ENCODE results near the gene LACTB.

The LACTB gene

DNA sequence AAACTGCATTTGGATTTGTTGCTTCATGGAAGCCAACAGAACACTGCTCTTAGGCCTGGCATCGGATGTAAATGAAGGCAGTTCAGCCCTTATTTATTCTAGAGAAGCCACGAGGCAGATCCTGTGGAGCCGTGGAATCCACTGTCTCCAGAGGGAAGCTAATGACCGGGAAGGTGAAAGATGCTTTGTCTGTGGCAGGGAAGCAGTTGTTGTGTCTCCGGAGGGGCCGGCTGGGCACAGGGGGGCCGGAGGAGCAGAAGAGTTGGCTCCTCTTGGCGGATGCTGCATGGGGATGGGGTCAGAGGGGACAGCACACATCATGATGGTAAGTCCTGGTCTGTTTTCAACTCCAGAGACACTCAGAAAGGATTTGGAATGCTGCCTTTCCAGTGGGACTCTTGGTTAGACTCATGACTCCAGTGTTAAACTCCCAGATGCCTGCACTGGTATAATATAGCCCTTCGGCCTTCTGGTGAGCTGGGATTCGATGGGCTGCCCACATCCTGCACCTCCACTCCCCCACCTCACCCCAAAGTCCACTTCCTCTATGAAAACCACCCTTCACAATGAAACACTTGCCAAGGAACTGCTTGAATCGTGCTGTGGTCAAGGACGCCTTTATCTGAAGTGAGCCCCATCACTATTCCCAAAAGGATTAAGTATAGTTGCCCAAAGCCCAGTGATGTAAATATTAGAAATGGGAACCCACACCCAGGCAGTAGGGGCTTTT, 45.5 kb upstream of the LACTB start:
- H3K4me3 ChIP-seq (ENCODE audit: low read depth, low read length) = no peak overlapping the region

DNA sequence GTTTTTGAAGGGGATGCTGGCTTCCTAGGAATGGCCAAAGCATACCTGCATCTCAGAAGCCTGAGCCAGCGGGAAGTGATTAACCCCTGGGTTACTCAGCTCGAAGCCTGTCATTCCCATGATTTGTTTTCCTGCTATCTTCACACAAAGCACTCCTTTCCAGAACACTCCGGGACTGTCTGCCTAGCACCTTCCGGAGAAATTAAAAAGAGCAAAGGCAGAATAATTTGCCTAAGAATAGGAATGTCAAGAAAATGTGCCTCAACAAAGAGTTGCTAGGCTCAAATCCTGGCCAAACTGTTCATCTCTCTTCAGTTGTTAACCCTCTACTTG, 45.0 kb upstream of the LACTB start:
- no peak overlapping the region for H3K4me3 ChIP-seq (ENCODE audit: low read depth, low read length)
- TF ChIP-seq, protein P1, sequence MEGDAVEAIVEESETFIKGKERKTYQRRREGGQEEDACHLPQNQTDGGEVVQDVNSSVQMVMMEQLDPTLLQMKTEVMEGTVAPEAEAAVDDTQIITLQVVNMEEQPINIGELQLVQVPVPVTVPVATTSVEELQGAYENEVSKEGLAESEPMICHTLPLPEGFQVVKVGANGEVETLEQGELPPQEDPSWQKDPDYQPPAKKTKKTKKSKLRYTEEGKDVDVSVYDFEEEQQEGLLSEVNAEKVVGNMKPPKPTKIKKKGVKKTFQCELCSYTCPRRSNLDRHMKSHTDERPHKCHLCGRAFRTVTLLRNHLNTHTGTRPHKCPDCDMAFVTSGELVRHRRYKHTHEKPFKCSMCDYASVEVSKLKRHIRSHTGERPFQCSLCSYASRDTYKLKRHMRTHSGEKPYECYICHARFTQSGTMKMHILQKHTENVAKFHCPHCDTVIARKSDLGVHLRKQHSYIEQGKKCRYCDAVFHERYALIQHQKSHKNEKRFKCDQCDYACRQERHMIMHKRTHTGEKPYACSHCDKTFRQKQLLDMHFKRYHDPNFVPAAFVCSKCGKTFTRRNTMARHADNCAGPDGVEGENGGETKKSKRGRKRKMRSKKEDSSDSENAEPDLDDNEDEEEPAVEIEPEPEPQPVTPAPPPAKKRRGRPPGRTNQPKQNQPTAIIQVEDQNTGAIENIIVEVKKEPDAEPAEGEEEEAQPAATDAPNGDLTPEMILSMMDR (IDR thresholded peaks at IDR 0.05; ENCODE audit: borderline replicate concordance, insufficient read depth, low read depth, low read length) = no peak

More for the DNA sequence above, 45.5 kb upstream of the LACTB start:
- TF ChIP-seq, protein P1 (IDR thresholded peaks at IDR 0.05; ENCODE audit: borderline replicate concordance, insufficient read depth, low read depth, low read length) = no peak

DNA sequence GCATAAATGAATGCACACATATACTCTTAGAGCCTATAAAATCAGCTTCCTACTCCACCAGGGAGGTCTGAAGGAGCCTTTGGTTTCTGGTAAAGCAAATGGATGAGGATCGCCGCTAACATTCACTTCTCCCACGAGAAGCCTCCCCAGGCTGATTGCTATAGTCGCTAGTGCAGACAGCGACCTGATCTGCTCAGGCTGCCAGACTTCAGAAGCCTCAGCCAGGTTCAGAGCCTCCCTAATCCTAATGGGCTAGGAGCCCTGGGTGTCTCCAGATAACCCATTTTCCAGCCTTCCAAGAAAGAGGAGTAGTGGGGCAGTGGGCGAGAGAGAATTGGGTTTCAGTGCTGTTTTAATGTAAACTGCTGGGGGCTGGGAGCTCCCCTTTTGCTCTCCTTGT, 43.7 kb upstream of the LACTB start:
- H3K4me3 ChIP-seq (ENCODE audit: low read depth, low read length) = no peak overlapping the region
- TF ChIP-seq, protein P1 (IDR thresholded peaks at IDR 0.05; ENCODE audit: borderline replicate concordance, insufficient read depth, low read depth, low read length) = no peak

DNA sequence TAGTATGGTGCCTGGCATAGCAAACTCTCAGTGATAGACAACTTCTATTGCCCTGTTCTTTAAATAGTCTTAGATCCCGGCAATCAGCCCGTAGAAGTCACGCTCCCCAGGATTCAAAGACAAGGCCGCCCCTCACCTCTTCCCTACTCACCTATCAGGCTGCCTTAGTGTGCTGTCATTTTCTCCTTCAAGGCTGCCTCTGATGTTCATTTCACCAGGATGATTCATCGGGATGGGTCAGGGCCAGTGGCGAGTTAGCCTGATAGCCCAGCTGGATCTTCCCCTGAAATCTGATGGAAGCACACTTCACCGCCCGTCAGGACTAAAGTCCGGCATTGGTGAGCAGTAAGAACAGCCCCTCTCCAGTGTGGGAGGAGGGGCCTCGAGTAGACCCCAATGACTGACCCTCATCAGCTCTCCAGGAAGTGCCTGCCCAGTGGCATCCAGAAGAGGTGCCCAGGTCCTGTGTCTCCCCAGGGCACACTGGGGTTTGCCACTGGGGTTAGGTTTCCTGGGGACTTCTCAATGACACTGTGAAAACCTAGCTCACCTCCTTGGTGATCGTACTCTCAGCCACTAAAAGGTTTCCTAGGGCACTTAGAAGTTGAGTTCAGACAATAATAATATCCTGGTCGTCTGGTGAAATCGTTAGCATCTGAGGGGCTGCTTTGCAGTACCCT, 41.6 kb upstream of the LACTB start:
- no peak overlapping the region for H3K4me3 ChIP-seq (ENCODE audit: low read depth, low read length)
- TF ChIP-seq, protein P1 (IDR thresholded peaks at IDR 0.05; ENCODE audit: borderline replicate concordance, insufficient read depth, low read depth, low read length) = no peak

DNA sequence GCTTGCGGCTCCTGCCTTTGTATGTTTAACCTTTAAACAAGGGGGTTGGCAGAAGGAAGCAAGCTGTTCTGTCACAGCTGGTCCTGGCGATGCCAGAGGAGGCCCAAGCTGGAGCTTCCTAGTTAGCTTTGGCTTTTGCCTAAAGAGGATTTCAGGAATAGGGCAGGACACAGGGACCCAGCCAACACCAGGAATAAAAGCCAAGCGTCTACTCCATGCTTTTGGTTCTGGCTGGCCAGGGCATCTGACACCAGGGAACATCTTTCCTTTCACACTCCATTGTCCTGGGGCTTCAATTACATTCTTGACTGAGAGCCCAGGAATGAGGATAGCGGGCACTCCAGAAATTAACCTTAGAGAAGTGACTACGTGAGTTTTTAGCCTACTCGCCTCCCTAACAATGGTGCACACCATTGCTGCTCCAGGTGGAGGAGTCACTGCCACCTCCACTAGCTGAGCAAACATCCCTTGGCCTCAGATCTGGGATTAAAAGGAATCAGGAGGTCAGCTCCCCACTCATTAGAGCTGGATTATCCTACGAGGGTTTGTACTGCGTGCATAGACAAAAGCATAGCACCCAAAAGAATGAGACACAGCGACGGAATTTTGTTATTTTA, 40.9 kb upstream of the LACTB start:
- TF ChIP-seq, protein P1 (IDR thresholded peaks at IDR 0.05; ENCODE audit: borderline replicate concordance, insufficient read depth, low read depth, low read length) = no peak
- H3K4me3 ChIP-seq (ENCODE audit: low read depth, low read length) = no peak overlapping the region

DNA sequence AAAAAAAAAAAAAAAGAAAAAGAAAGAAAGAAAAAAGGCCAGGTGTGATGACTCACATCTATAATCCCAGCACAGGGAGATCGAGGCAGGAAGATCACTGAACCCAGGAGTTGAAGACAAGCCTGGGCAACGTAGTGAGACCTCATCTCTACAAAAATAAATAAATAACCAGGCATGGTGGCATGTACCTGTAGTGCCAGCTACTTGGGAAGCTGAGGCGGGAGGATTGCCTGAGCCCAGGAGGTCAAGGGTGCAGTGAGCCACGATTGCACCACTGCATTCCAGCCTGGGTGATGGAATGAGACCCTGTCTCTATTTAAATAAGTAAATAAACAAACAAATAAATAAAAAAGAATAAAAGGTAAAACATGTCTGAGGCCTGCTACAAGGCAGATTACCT, 39.3 kb upstream of the LACTB start:
- H3K4me3 ChIP-seq (ENCODE audit: low read depth, low read length) = no peak overlapping the region
- TF ChIP-seq, protein P1 (IDR thresholded peaks at IDR 0.05; ENCODE audit: borderline replicate concordance, insufficient read depth, low read depth, low read length) = no peak

Data from GM12875 (cell line).